Adrenal gland (tissue), 5 donors: ENCODE results near the gene MOB2.

Experiments
- POLR2A ChIP-seq, 2 donors: fragments of 450-650 bp; IDR thresholded peaks; one replicate each; pipeline ENCODE4 v1.6.1; 2017; ENCODE audit warnings: antibody characterized with exemption in 2 of 2, mild to moderate bottlenecking in 2 of 2, moderate library complexity in 1 of 2
- TF ChIP-seq, protein P1 (sequence below), 6 experiments: fragments of 450-650 bp in 4 of 6; fragments of 200-600 bp in 2 of 6; sonication (generic) in 1 of 6; IDR thresholded peaks; 1 replicate in 5 of 6; 2 replicates in 1 of 6; pipeline versions ENCODE4 v1.5.1 to v1.8.0; 2016 to 2021; ENCODE audit warnings: antibody characterized with exemption in 6 of 6, mild to moderate bottlenecking in 2 of 6, moderate library complexity in 1 of 6
- donor health status: DM: no; HTN: no; CAD: no.

DNA sequence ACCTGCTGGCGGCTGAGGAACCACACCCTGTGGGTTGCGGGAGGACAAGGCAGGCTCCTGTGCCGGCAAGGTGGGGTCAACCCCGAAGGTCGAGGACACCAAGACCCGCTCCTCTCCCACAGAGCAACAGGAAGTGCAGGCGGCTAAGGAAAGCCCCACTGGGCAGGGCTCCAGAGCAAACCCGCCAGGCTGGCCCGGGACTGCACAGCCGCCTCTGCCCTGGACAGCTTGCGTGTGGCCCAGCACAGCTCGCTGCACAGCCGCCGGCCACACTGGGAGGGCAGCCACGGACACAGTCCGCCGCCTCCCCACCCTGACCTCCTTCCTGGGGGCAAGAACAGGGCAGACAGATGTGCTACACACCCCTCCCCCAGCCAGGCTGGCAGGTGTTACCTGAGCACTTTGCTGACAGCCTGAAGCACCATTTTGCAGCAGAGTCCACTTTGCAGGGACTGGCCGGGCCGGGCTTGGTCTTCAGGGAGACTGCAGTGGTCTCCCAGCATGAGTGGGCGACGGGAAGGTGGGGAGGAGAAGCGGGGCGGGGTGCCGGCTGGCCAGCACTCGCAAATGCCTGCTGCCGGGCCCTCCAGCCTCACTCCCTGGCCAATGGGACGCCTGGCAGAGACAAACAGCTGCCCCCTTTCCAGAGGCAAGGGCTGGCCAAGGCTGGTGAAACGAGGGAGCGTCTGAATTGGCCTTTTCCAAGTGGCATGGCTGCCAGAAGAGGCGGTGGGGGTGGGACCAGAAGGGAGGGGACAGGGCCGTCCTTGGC, at the start of gene MOB2:
- no peak for TF ChIP-seq POLR2A (IDR thresholded peaks at IDR 0.05)
- TF ChIP-seq, protein P1, sequence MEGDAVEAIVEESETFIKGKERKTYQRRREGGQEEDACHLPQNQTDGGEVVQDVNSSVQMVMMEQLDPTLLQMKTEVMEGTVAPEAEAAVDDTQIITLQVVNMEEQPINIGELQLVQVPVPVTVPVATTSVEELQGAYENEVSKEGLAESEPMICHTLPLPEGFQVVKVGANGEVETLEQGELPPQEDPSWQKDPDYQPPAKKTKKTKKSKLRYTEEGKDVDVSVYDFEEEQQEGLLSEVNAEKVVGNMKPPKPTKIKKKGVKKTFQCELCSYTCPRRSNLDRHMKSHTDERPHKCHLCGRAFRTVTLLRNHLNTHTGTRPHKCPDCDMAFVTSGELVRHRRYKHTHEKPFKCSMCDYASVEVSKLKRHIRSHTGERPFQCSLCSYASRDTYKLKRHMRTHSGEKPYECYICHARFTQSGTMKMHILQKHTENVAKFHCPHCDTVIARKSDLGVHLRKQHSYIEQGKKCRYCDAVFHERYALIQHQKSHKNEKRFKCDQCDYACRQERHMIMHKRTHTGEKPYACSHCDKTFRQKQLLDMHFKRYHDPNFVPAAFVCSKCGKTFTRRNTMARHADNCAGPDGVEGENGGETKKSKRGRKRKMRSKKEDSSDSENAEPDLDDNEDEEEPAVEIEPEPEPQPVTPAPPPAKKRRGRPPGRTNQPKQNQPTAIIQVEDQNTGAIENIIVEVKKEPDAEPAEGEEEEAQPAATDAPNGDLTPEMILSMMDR (IDR thresholded peaks at IDR 0.05) = no peak
